Ishikawa (cell line): ENCODE results near the gene MAP2K4.

Experiments used
- CEBPB ChIP-seq: IDR thresholded peaks from 2 replicates; pipeline ENCODE4 v1.6.1; 2012
- CREB1 ChIP-seq: IDR thresholded peaks from 2 replicates; pipeline ENCODE4 v1.6.1; 2012; ENCODE audit warnings: low read depth
- EGR1 ChIP-seq: IDR thresholded peaks from 2 replicates; pipeline ENCODE4 v1.6.1; 2012
- EP300 ChIP-seq: IDR thresholded peaks from 2 replicates; pipeline ENCODE4 v1.6.1; 2012; ENCODE audit warnings: borderline replicate concordance
- FOXM1 ChIP-seq: IDR thresholded peaks from 2 replicates; pipeline ENCODE4 v1.6.1; 2012; ENCODE audit warnings: low read depth, borderline replicate concordance
- MAX ChIP-seq: IDR thresholded peaks from 2 replicates; pipeline ENCODE4 v1.6.1; 2012
- NFIC ChIP-seq: IDR thresholded peaks from 2 replicates; pipeline ENCODE4 v1.6.1; 2012
- RAD21 ChIP-seq: IDR thresholded peaks from 2 replicates; pipeline ENCODE4 v1.6.1; 2012; ENCODE audit warnings: low read depth
- REST ChIP-seq: IDR thresholded peaks from 2 replicates; pipeline ENCODE4 v1.6.1; 2012; ENCODE audit warnings: low read depth, mild to moderate bottlenecking
- TAF1 ChIP-seq: IDR thresholded peaks from 2 replicates; pipeline ENCODE4 v1.6.1; 2012; ENCODE audit warnings: low read depth, mild to moderate bottlenecking
- TCF12 ChIP-seq: IDR thresholded peaks from 2 replicates; pipeline ENCODE4 v1.6.1; 2012; ENCODE audit warnings: low read depth
- TEAD4 ChIP-seq: IDR thresholded peaks from 2 replicates; pipeline ENCODE4 v1.6.1; 2012
- USF1 ChIP-seq: IDR thresholded peaks from 2 replicates; pipeline ENCODE4 v1.6.1; 2012
- YY1 ChIP-seq: IDR thresholded peaks from 2 replicates; pipeline ENCODE4 v1.6.1; 2012; ENCODE audit warnings: low read depth
- ZBTB7A ChIP-seq: IDR thresholded peaks from 2 replicates; pipeline ENCODE4 v1.6.1; 2012; ENCODE audit warnings: low read depth

The MAP2K4 gene

GRCh38 chr17:11997147-11997971 lies 23.3 kb upstream of the MAP2K4 start, which contains the start of gene ZNF18:
Gene ZNF18, minus strand, starts transcription at chr17:11997475. Its CDS starts 4,646 bp downstream, at chr17:11992829.
- TF ChIP-seq YY1 (peak; percentile 89), TCF12 (no peak), EGR1 (0 out of 2 replicates have a peak, but pooled peaks have one; percentile 17), MAX (peak; percentile 64), TAF1 (peak; percentile 82; the same call in 1 of the 2 replicates), FOXM1 (no peak), USF1 (0 out of 2 replicates have a peak, but pooled peaks have one; percentile 4)

GRCh38 chr17:11997972-11998233 lies 22.8 kb upstream of the MAP2K4 start:
- TF ChIP-seq NFIC (no peak), TCF12 (no peak), YY1 (no peak), MAX (no peak), REST (no peak), TAF1 (no peak), EP300 (no peak), TEAD4 (no peak), CEBPB (no peak), USF1 (no peak), RAD21 (no peak), FOXM1 (no peak), ZBTB7A (no peak), EGR1 (no peak), CREB1 (no peak)

- TF ChIP-seq RAD21 (no peak), REST (no peak), TAF1 (no peak), NFIC (no peak), CREB1 (no peak), EGR1 (no peak), ZBTB7A (no peak), MAX (no peak), USF1 (no peak), TEAD4 (no peak), TCF12 (no peak), CEBPB (no peak), FOXM1 (no peak), YY1 (no peak), EP300 (no peak)
Measured at GRCh38 chr17:11999696-12000095, 21.0 kb upstream of the MAP2K4 start.

GRCh38 chr17:12007466-12007865 lies 13.2 kb upstream of the MAP2K4 start:
- TF ChIP-seq YY1 (no peak), MAX (no peak), RAD21 (no peak), TEAD4 (no peak), CREB1 (no peak), NFIC (no peak), TCF12 (no peak), ZBTB7A (no peak), EP300 (no peak), USF1 (no peak), CEBPB (no peak), EGR1 (no peak), TAF1 (no peak), FOXM1 (no peak), REST (no peak)
